RCC 7860 (cell line): ENCODE data around the gene RMC1.
"Not testable (repeated sequence)": the region's sequence is repeated elsewhere in the genome, so short reads cannot be mapped to it uniquely, and the experiment has no call there.

Experiments used
- DNase-seq: peaks from one replicate; pipeline ENCODE4 v3.0.0-alpha.2; 2015; ENCODE audit warnings: low spot score
- FAIRE-seq: peaks from 2 replicates; lab custom pipeline; 2012; peaks lifted over from hg19 to GRCh38; lab: Jason Lieb, UNC

The RMC1 gene

DNA sequence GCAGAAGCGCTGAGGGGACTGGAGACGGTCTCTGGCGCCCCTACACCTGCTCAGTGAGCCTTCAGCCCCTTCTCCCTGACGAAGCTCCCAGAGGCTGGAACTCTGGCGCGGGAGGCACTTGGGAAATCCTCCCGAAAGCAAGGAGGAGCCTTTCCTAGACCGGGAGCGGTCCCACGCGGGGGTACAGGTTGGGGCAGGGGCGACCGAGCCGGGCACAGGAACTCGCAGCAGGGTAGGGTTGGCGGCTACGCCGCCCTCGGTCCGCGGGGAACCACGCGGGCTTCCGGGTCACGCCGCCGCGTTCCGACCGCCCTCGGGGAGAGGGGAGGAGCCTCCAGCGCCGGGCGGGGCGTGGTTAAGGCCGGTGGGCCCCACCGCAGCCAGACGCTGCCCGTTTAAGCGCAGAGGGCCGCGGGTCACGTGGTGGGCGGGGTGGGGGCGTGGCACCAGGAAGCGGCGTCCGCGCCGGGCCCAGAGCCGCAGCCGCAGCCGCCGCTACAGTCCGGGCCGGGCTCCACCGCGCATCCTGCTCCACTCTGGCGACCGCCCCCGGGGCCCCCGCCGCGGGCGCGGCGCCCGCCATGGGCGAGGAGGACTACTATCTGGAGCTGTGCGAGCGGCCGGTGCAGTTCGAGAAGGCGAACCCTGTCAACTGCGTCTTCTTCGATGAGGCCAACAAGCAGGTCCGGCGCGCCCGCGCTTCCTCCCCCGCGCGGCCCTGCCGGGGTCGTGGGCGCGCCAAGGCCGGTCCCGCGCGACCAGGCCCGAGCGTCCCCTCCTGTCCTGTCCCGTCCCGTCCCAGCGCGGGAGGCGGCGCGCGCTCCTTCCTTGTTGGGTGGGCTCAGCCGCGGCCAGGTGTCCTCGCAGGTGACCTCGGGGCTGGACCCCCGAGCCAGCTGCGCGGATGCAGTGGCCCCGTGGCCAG is at the start of gene RMC1:
Gene RMC1 (plus strand): TSS at position 474 of the 925 bp plus-strand sequence. CDS start 108 bp downstream, at position 582.
- peak; percentile 70 for DNase-seq
- FAIRE-seq, result no peak

DNA sequence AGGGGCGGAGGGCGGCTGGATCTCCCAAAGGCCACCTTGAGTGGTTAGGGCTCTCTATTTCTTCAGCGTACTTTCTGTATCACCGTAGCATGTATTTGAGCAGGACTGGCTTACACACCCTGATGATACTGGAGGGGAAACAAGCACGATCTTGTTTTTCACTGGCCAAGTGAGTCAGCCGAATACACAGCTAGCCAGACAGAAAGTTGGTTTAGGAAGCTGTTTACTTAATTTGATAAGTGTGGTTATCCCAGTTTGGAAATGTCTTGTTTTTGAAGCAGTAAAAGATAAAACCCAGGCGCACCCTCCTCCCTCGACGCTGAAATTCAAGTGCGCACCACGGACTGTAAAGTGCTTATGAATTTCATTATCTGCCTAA is 49.6 kb upstream of the RMC1 start:
- no peak for FAIRE-seq
- no peak for DNase-seq

DNA sequence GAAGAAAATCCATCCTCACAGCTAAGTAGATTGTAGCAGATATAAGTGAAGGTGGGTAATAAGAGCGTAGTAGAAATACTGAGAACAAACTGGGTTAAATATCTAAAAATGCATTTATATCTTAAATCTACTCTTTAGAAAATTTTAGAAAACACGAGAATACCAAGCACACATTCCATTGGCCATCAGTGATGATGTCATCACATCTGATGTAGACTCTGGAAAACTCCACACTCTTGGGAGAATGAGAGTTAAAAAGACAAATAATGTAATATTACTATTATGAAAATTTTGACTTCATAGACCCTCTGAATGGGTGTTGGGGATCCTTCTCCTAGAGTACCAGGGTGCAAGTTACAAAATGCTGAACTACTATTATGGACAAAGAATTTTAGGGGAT is 46.5 kb upstream of the RMC1 start:
- DNase-seq (no peak), FAIRE-seq (no peak)

DNA sequence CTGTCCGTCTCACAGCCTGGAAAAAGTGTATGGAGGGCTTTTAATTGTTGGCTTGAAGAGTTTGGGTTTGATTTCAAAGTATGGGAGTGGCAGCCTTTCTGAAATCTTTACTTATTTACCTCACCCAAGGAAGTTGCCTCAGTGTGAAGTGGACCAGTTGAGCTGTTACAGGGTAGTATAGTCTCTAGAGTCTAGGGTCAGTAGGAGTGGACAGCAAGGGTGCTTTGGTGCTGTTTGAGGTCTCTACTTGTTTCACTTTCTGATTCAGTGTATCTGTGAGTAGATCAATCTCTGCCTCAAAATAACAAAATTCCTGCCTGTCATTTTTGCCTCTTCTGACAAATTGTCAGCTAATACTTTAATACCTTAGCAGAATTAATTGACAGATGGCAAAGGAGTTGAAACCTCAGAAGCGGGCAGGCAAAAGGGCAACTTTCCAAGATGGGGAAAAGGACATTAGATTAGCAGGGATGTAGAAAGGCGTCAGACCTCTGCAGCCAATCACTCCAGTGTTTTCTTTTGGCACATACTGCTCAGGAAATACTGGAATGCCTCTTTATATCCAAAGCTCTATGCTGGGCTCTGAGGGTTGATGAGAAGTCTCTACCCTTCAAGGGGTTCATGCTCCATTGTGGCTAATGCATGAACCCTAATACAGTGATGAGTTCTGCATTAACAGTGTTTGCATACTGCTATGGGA is 44.3 kb upstream of the RMC1 start:
- FAIRE-seq (no peak), DNase-seq (no peak)

DNA sequence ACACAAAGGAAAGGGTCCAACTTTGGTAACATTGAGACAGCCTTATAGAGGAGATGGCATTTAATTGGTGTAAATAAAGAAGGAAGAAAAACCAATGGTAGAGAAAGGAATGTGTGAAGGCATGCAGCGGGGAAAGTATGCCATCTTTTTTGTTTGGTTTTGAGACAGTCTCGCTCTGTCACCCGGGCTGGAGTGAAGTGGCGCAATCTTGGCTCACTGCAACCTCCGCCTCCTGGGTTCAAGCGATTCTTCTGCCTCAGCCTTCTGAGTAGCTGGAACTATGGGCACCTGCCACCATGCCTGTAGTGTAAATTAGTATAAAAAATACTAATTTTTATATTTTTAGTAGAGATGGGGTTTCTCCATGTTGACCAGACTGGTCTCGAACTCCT is 43.8 kb upstream of the RMC1 start:
- DNase-seq (no peak), FAIRE-seq (no peak)

DNA sequence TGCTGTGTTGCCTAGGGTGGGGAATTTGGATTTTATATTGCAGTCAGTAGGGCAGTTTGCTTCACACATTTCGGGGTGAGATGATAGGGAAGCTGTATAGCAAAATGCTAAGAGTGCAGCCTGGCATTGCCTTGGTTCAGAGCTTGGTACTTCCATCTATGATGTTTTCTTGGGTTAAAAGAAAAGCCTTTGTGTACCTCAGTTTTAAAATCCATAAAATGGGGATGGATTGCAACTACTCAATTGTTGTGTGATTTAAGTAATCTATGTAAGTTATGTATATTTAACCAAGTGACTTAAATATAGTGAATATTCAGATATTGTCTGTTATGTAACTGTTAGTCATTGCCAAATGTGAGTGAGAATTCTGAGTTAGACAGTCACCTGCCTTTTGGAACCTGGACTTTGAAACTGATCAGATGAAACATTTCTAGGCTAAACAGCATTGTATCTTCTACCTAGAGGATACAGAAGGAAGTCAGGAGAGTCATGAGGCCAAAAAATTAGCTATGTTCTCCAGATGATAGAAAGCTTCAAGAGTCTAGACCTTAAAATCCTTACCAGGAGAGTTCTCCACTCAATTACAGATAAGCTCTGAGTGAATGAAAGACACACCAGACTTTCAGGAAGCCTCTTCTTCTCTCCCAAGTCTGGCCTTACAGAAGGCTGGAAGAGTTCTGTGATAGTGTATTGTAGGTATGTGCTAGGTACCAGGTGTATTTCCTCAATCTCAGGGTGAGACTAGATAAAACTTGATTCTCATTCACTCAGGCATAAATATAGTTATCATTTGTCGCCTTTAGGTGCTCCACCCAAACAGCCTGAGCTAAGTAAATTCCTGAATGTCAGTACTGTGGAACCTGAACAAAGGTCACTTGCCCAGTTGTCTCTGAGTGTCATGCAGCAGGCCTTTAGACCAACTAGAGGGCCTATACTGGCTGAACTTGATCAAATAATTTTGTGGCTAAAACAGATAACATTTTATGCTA is 42.7 kb upstream of the RMC1 start:
- DNase-seq (no peak), FAIRE-seq (no peak)

DNA sequence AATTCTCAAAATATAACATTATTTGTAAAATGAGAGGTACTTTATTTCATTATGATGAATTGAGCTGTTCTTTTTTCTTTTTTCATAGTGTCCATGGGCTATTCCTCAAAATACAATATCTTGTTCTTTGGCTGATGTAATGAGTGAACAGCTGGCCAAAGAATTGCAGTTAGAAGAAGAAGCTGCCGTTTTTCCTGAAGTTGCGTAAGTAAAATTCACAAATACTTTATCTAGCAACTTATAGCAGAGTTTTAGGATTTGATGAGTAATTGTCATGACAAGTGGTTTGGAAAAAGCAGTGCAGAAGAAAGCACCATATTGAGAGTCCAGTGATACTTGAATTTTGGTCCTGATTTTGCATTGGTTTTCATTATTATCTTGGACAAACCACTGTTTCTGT is 40.4 kb upstream of the RMC1 start:
- FAIRE-seq, result no peak
- no peak for DNase-seq

DNA sequence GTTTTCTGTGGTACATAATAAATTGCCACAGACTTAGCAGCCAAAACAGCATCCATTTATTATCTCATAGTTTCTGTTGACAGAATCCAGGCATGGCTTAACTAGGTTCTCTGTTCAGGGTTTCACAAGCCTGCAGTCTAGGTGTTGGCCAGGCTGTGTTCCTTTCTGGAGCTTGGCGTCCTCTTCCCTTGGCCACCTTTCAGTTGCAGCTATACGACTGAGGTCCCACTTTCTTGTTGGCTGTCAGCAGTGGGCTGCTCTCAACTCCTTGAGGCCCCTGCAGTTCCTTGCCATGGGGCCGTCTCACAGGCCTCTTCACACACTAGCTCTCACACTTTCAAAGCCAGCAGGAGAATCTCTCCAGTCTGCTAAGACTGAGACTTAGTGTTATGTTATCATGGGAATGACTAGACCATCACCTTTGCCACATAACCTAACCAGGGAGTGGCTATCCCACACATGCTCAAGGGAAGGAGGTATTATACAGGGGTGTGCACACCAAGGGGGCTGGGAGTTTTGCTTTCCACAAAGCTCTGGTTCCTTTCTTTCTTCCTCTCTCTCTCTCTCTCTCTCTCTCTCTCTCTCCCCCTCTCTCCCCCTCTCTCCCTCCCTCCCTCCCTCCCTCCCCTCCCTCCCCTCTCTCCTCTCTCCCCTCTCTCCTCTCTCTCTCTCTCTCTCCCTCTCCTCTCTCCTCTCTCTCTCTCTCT is 34.4 kb upstream of the RMC1 start:
- DNase-seq, result no peak
- no peak for FAIRE-seq

DNA sequence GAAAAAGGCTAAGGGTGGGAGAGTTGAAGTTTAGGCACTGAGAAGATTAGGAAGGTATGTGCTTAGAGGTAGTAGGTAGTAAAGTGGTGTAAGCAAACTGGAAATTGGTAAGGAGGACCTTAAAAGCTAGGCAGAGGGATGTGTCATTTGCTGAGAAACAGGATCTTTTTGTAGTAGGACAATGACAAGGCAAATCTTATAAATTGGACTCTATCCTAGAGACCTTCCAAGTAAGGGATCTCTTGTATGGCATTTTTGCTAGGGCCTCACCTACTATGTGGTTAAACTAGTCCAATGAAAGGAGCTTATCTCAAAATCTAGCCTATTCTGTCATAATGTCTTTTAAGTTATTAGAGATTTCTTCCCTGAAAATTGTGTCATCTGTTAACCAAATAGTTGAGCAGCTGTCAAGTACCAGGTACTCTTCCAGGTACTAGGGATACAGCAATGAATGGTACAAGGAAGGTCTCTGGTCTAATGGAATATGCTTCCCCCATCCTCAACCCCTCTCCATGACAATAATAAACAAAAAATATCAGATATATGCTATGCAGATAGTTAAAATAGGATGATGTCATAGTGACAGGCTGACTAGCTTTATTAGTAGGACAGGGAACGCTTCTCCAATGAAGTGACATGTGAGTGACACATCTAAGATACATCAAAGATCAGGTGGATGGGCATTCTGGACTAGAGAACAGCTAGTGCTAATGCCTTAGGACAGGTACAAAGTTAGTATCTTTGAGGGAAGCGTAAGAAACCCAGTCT is 32.5 kb upstream of the RMC1 start:
- FAIRE-seq (no peak), DNase-seq (no peak)

DNA sequence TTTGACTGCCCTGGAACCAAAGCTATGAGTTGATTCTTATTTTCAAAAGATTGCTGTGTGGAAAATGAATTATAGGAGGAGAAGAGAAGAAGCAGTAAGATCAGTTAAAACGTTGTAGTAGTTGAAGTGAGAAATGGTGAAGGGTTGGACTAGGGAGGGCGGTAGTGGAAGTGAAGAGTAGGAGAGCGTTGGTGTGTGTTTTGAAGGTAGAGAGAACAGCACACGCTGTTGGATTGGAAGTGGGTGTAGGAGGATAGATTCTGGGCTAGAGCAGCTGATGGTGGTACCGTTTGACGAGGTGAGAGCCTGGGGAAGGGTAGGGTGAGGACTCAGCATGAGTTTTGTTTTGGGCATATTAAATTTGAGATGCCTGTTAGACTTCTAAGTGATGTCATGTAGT is 31.8 kb upstream of the RMC1 start:
- FAIRE-seq, result no peak
- DNase-seq, result no peak

DNA sequence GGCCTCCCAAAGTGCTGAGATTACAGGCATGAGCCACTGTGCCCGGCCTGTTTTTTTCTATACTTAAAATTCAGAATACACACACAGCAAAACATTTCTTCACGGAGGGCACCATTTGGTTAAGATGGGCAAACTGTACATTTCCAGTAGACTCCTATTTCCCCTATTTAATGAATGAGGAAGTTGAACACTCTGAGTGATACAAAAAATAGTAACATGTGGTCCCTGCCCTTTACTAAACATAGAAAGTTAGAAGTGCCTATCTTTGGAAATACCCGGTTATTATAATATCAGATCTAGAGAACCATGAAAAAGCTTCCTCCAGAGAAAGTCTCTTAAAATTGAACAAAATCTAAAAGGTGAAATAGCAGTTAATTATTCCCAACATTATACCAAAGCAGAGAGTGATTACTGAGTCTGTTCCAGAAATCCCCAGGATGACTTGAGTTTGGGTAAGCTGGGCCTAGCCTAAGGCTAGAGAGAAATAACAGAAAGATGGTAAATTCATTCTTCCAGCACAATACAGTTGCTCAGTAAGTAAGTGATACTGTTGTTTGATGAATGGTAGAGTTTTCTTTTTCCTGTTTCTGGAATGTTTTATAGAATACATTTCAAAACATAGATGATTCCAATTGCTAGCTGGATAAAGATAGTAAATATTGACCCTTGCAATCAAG is 23.3 kb upstream of the RMC1 start:
- FAIRE-seq (no peak), DNase-seq (no peak)

DNA sequence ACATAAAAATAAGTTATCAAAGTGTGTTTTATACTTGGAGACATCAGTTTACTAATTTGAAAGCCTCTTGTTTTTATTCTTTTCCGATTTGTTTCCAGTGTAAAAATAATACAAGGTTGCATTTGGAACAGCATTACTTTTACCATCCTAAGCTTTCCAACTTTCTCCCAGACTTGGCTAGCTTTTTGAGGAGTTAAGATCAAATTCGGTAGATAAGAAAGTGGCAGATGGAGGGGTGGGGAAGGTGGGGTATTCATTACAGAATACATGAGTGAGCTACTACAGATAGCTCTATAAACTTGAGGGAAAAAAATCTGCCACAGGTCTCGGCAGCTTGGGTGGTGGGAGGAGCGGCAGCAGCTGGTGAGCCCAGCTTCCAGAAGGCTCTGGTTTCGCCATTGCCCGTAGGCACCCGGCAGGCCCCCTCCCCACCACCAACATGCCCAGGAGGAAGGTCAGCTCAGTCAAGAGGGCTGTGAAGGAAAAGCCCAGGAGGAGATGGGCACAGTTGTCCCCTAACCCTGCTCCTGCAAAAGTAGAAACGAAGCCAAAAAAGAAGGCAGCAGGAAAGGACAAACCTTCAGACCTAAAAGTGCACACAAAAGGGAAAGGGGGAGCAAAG is 18.6 kb upstream of the RMC1 start:
- DNase-seq (no peak), FAIRE-seq (no peak)

DNA sequence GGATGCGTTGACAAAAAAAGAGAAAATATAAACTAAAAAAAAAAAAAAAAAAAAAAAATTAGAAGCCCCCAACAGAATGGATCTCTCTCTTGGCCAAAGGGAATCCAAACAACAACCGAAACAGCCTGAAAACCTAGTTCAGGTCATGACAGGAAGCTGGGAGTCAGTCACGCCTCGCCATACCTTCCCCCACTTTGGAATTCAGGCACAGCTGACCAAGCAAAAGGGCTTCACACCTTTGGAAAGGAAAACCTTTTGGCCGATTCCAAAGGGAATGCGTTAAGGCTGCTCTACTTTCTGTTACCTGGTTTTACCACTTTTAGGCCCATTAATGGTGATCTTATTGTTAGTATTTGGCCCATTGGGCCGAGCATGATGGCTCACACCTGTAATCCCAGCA is 17.9 kb upstream of the RMC1 start:
- DNase-seq, result no peak
- FAIRE-seq, result no peak

DNA sequence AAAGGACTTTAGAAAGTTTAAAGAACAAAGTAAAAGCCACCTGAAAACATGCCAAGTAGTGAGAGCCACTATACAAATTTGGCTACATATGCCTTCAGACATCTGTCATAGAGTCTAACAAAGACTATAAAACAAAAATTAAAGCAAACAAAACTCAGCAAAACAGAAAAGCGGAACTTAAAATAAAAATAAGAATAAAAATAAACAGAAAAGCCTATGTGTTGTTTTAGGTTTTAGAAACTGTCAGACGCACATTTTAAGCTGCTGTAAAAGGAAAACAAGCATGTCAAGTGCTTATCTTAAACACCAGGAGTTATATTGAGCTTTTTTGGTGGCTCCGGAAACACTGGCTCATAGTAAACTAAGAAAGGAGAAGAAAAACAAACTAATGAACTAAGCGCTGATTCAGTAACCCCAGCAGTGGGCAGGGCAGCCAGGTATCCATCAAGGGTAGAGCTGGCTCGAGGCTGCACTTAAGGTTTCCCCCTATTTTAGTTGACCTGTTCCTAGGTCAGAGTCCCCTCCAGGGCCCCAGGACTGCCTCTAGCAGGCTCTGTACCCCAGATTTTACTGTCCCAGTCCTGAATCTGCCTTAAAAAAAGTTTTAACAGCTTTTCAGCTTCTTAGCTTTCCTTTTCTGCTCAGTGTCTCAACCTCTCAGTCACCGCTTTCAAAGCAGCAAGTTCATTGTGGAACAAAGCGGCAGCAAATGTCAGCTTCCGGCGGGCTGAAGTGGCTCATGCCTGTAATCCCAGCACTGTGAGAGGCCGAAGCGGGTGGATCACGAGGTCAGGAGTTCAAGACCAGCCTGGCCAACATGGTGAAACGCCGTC is 15.4 kb upstream of the RMC1 start:
- DNase-seq, result no peak
- no peak for FAIRE-seq

DNA sequence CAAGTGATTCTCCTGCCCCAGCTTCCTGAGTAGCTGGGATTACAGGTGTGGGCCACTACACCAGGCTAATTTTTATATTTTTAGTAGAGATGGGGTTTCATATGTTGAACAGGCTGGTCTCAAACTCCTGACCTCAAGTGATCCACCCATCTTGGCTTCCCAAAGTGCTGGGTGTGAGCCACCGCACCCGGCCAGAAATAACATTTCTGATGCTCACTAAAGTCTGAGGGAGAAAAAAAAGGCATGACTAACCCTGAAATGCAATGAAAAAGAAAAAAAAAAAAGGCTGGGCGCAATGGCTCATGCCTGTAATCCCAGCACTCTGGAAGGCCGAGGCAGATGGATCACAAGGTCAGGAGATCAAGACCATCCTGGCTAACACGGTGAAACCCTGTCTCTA is 13.7 kb upstream of the RMC1 start:
- FAIRE-seq, DNase-seq: not testable (repeated sequence)

DNA sequence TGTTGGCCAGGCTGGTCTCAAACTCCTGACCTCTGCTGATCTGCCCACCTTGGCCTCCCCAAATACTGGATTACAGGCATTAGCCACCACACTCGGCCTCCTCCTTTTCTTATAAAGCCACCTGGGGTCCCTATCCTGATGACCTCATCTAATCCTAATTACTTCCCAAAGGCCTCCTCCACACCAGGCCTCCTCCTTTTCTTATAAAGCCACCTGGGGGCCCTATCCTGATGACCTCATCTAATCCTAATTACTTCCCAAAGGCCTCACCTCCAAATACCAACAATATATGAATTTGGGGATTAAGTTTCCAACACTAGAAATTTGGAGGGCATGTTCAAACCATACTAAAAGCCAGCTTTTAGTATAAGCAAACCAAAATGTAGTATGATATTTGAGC is 9.7 kb upstream of the RMC1 start:
- FAIRE-seq (no peak), DNase-seq (no peak)

DNA sequence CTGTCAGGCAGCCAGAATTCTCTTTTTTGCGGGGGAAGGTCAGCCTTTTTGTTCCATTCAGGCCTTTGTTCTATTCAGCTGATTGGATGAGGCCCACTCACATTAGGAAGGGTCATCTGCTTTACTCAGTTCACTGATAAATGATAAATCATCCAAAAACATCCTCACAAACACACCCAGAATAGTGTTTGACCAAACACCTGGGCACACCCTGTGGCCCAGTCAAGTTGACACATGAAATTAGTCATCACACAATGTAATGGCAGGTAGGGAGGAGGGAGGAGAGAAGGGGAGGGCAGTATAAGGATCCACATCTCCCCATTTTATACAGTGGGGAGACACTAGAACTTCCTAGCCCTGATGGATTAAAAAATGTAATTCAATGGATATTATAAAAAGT is 8.3 kb upstream of the RMC1 start:
- FAIRE-seq, result no peak
- no peak for DNase-seq
